ENCODE data around the gene ADAMTSL3. TPM values are rescaled to one million over a fixed set of nuclear protein-coding genes. Genes with fewer than 3 reads are reported as not detected.

The ADAMTSL3 gene
- total and polyA plus RNA-seq, 9 donors, result 26.2 to 63.2 (median 40.8) TPM

DNA sequence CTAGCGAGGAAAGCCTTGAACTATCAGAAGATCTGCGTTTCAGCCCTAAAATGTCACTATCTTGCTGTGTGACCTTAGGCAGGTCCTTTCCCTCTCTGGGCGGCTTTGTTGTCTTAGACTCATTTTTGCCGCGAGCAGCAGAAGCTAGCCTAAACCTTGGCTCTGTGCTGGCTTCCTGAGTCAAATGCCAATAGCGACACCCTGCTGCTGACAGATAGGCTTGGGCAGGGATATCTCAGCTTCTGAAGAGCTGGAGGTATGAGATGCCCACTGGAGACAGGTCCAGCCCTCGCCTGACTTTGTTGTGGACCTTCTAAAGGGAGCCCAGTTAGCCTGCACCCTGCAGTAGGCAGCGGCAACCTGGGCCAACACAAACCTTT lies 1.3 kb downstream of the ADAMTSL3 start:
- no peak for DNase-seq
- Histone ChIP-seq H3K9me3 (replicated peaks; ENCODE audit: control insufficient read depth, low read depth, low read length) (peaks cover 3% of the 10 kb centered on the region), H3K4me3 (ENCODE audit: low read length) (peak overlapping the region; percentile 77), H3K27ac (ENCODE audit: low read length) (peak overlapping the region; percentile 77), H3K4me1 (ENCODE audit: control insufficient read depth, insufficient read depth, low read length) (peaks cover 37% of the 10 kb centered on the region), H3K36me3 (ENCODE audit: control insufficient read depth, insufficient read depth, low read length) (peaks cover 8% of the 10 kb centered on the region), H3K27me3 (ENCODE audit: control insufficient read depth, insufficient read depth, low read length) (peaks cover 32% of the 10 kb centered on the region)
- WGBS (ENCODE audit: insufficient coverage), result 50% methylated on average over 6 of the region's 8 CpGs

DNA sequence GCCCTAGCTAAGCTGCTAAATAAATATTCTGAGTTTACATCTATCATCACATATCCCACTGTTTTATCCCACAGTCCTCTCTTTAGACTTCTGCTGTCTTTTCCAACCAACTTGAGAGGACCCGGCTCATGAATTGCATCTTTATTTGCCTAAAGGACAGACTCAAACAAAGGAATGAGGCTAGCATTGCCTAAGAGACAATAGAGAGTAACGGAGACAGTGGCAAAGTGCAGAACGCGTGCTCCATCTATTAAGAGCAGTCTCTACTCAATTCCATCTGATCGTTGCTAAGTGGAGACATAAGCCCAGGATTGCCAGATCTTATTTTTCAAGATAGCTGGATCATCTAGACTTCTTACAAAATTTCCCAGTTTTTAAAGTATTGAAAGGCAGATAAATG lies 2.3 kb downstream of the ADAMTSL3 start:
- no peak for DNase-seq
- no peak overlapping the region for H3K4me3 ChIP-seq (ENCODE audit: low read length)
- WGBS (ENCODE audit: insufficient coverage), result 83% methylated on average over 1 of the region's 5 CpGs
- peaks cover 9% of the 10 kb centered on the region for H3K36me3 ChIP-seq (ENCODE audit: control insufficient read depth, insufficient read depth, low read length)
- H3K9me3 ChIP-seq (replicated peaks; ENCODE audit: control insufficient read depth, low read depth, low read length), result peaks cover 3% of the 10 kb centered on the region
- H3K27ac ChIP-seq (ENCODE audit: low read length), result no peak overlapping the region
- H3K4me1 ChIP-seq (ENCODE audit: control insufficient read depth, insufficient read depth, low read length), result peaks cover 37% of the 10 kb centered on the region
- H3K27me3 ChIP-seq (ENCODE audit: control insufficient read depth, insufficient read depth, low read length), result peaks cover 28% of the 10 kb centered on the region

DNA sequence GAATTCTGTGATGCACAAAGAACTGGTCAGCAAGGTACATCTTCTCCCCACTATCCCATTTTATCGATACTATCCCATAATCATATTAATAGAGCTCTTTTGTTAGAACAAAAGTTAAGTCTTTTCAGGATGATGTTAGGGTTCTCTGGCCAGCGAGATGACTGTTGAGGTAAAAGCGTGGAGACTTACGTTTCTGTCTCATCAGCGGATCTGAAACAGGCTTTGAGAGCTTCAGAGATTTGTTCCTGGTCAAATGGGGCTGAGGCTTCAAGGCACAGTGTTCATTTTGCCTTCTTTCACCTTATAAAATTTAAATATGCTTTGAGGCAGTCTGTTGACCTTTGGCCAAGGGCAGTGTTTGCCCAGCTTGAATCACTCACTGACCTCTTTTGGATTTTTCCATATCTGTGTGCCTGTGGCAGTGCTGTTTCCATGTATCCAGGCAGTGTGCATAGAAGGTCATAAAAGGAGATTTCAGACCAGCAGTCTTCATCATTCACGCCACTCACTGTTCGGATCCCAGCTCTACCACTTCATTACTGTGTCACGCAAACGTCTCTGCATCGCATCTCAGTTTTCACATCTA lies 3.1 kb downstream of the ADAMTSL3 start:
- Histone ChIP-seq H3K36me3 (ENCODE audit: control insufficient read depth, insufficient read depth, low read length) (peaks cover 9% of the 10 kb centered on the region), H3K27ac (ENCODE audit: low read length) (peak overlapping the region; percentile 4), H3K9me3 (replicated peaks; ENCODE audit: control insufficient read depth, low read depth, low read length) (peaks cover 3% of the 10 kb centered on the region), H3K4me1 (ENCODE audit: control insufficient read depth, insufficient read depth, low read length) (peaks cover 37% of the 10 kb centered on the region), H3K27me3 (ENCODE audit: control insufficient read depth, insufficient read depth, low read length) (peaks cover 28% of the 10 kb centered on the region), H3K4me3 (ENCODE audit: low read length) (no peak overlapping the region)
- no CpG with 5 or more reads among the region's 10 CpGs for WGBS (ENCODE audit: insufficient coverage)
- DNase-seq, result no peak

DNA sequence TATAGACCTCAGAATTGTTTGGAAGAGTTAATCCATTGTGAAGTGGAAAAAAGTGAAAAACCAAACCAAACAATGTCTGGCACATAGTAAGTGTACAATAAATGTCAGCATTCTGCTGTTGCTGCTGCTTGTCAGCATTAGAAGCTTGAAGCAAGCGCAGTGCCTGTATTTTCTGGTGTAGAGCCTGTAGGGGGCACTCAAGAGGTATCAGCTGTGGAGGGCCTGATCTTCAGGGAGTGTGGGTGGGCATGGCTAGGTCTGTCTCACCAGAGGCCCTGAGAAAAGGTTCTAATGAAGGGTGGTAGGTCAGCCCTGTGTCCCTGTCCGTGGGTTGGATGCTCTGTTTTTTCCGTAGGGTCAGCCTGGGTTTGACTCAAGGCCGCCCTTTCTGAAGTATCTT lies 3.6 kb downstream of the ADAMTSL3 start:
- peak overlapping the region; percentile 4 for H3K27ac ChIP-seq (ENCODE audit: low read length)
- peak; percentile 46 for DNase-seq

DNA sequence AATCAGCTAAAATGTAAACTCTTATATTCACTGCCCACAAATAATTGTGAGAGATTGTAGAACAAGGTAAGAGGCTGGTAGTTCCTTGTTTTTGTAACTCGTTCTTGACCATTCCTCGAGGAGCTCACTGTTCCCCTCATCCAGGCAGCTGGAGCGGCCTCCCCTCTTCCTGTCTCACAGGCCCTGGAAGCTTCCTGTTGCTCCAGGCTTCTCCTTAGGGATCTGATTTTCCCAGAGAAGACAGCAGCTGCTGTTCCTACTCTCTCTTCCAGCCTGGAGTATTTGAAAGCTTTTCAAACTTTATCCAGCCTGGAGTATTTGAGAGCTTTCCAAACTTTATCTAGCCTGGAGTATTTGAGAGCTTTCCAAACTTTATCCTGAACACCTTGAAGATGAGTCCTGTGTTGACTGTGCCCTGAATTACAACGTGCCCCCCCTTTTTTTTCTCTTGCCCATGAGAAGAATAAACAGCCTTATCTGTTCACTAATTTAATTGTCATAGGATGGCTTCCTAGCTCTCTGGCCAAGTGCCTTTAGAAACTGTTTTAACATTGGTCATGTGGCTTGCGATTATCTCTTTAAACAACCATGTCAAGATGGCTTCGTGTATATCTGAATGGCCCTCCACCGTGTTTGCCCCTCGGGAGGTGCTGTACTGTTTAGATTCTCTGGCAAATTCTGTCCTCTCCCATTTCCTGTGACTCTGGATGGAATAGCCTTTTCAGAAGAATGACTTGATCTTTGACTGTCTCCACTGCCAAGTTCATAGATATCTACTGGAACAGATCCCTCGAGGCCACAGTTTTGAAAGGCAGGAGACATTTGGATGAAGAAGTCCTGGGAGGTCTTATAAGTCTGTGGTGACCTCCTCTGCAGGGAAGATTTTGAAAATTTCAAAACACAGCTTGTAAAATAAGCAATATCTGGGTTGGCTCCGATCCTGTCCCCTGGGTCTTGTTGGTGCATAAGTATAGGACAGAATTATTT lies 4.8 kb downstream of the ADAMTSL3 start:
- Histone ChIP-seq H3K27ac (ENCODE audit: low read length) (peak overlapping the region; percentile 4), H3K4me1 (ENCODE audit: control insufficient read depth, insufficient read depth, low read length) (peaks cover 33% of the 10 kb centered on the region), H3K27me3 (ENCODE audit: control insufficient read depth, insufficient read depth, low read length) (peaks cover 18% of the 10 kb centered on the region), H3K36me3 (ENCODE audit: control insufficient read depth, insufficient read depth, low read length) (peaks cover 12% of the 10 kb centered on the region), H3K4me3 (ENCODE audit: low read length) (no peak overlapping the region), H3K9me3 (replicated peaks; ENCODE audit: control insufficient read depth, low read depth, low read length) (no peaks in the 10 kb centered on the region)
- 17% methylated on average over 2 of the region's 10 CpGs for WGBS (ENCODE audit: insufficient coverage)
- DNase-seq, result peak; percentile 88

More for the DNA sequence above, 3.6 kb downstream of the ADAMTSL3 start:
- peaks cover 26% of the 10 kb centered on the region for H3K27me3 ChIP-seq (ENCODE audit: control insufficient read depth, insufficient read depth, low read length)
- H3K9me3 ChIP-seq (replicated peaks; ENCODE audit: control insufficient read depth, low read depth, low read length), result no peaks in the 10 kb centered on the region
- H3K36me3 ChIP-seq (ENCODE audit: control insufficient read depth, insufficient read depth, low read length), result peaks cover 9% of the 10 kb centered on the region
- WGBS (ENCODE audit: insufficient coverage), result 70% methylated on average over 4 of the region's 4 CpGs
- H3K4me3 ChIP-seq (ENCODE audit: low read length), result no peak overlapping the region
- peaks cover 37% of the 10 kb centered on the region for H3K4me1 ChIP-seq (ENCODE audit: control insufficient read depth, insufficient read depth, low read length)

DNA sequence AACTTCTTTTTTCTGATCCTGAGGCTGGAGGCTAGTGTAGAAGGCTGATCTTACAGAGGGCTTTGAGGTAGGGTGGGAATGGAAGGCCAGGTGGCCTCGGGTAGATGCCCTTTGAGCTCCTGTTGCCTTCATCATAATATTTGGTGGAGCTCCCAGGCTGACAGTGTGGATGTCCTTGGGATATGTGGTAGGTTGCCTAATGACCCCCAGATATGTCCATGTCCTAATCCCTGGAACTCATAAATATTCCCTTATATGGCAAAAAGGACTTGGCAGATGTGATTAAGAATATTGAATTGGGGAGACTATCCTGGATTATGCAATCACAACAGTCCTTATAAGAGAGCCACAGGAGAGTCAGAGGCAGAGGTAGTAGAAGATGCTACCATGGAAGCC lies 5.5 kb downstream of the ADAMTSL3 start:
- no CpG with 5 or more reads among the region's 1 CpG for WGBS (ENCODE audit: insufficient coverage)
- Histone ChIP-seq H3K27ac (ENCODE audit: low read length) (no peak overlapping the region), H3K4me1 (ENCODE audit: control insufficient read depth, insufficient read depth, low read length) (peaks cover 29% of the 10 kb centered on the region), H3K9me3 (replicated peaks; ENCODE audit: control insufficient read depth, low read depth, low read length) (no peaks in the 10 kb centered on the region), H3K4me3 (ENCODE audit: low read length) (no peak overlapping the region), H3K27me3 (ENCODE audit: control insufficient read depth, insufficient read depth, low read length) (peaks cover 13% of the 10 kb centered on the region), H3K36me3 (ENCODE audit: control insufficient read depth, insufficient read depth, low read length) (peaks cover 15% of the 10 kb centered on the region)
- DNase-seq, result peak; percentile 46

DNA sequence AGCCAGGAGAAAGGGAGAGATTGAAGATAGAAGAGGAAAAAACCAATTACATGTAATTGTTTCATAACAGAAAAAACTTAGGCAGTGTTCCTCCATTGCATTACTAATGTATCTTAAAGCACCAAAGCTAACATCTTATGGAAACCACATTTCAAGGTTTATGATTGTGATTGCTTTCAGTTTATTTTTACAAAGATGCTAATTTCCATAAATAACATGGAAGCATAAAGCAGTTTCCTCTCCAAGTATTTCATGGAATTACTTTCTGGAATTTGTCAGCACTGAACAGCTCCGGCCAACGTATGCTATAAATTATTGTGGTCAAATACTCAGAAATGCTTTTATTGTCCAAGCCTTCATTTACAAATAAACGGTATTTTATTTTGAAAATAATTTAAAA lies 11.6 kb downstream of the ADAMTSL3 start:
- no peaks in the 10 kb centered on the region for H3K9me3 ChIP-seq (replicated peaks; ENCODE audit: control insufficient read depth, low read depth, low read length)
- WGBS (ENCODE audit: insufficient coverage), result no CpG with 5 or more reads among the region's 3 CpGs
- H3K4me3 ChIP-seq (ENCODE audit: low read length), result no peak overlapping the region
- H3K36me3 ChIP-seq (ENCODE audit: control insufficient read depth, insufficient read depth, low read length), result peaks cover 8% of the 10 kb centered on the region
- peaks cover 5% of the 10 kb centered on the region for H3K4me1 ChIP-seq (ENCODE audit: control insufficient read depth, insufficient read depth, low read length)
- no peaks in the 10 kb centered on the region for H3K27me3 ChIP-seq (ENCODE audit: control insufficient read depth, insufficient read depth, low read length)
- peak; percentile 81 for DNase-seq
- peak overlapping the region; percentile 76 for H3K27ac ChIP-seq (ENCODE audit: low read length)

DNA sequence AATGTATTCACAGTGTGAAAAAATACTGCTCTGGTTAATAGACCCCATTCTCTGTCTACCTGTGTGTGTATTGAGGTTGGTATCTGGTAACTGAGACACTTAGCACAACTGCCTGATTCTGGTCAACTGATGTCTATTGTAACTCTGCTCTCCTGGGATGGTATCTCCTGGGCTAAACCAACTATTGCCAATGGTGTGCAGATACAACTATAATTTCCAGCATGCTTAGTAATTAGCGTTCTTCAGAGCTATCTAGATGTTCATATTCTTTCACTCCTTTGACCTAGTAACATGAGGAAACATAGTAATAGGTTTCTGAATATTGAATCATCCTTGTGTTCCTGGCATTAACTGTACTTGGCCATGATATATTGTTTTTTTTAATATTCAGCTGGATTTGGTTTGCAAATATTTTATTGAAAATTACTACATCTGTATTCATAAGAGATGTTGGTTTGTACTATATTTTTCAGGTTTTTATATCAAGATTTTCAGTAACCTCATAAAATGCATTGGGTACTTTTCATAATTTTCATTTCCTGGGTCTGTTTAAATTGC lies 16.8 kb downstream of the ADAMTSL3 start:
- WGBS (ENCODE audit: insufficient coverage), result no CpG with 5 or more reads among the region's 1 CpG
- Histone ChIP-seq H3K27me3 (ENCODE audit: control insufficient read depth, insufficient read depth, low read length) (no peaks in the 10 kb centered on the region), H3K4me1 (ENCODE audit: control insufficient read depth, insufficient read depth, low read length) (peaks cover 2% of the 10 kb centered on the region), H3K4me3 (ENCODE audit: low read length) (no peak overlapping the region), H3K9me3 (replicated peaks; ENCODE audit: control insufficient read depth, low read depth, low read length) (peaks cover 3% of the 10 kb centered on the region), H3K27ac (ENCODE audit: low read length) (peak overlapping the region; percentile 72), H3K36me3 (ENCODE audit: control insufficient read depth, insufficient read depth, low read length) (no peaks in the 10 kb centered on the region)
- DNase-seq, result peak; percentile 61

DNA sequence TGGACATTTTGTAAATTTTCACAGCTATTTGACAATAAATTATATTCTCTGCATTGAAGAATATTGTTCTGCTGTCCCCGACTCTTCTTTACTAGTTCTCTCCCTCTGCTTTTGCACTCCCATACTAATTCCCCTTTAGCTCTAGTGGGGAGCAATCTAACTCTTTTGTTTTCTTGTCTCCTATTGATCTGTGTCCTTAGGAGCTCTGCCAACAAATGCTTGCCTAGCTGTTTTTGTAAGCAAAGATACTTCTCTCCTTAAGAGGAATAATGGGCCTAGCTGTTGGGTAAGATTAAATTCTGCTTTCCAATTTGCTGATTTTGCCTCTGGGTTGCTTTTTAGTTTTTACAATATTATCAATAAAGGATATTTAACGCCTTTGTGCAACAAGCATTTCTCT lies 17.7 kb downstream of the ADAMTSL3 start:
- DNase-seq, result no peak
- Histone ChIP-seq H3K4me1 (ENCODE audit: control insufficient read depth, insufficient read depth, low read length) (peaks cover 2% of the 10 kb centered on the region), H3K4me3 (ENCODE audit: low read length) (no peak overlapping the region), H3K27ac (ENCODE audit: low read length) (no peak overlapping the region), H3K9me3 (replicated peaks; ENCODE audit: control insufficient read depth, low read depth, low read length) (peaks cover 3% of the 10 kb centered on the region), H3K36me3 (ENCODE audit: control insufficient read depth, insufficient read depth, low read length) (no peaks in the 10 kb centered on the region), H3K27me3 (ENCODE audit: control insufficient read depth, insufficient read depth, low read length) (no peaks in the 10 kb centered on the region)
- no CpG with 5 or more reads among the region's 2 CpGs for WGBS (ENCODE audit: insufficient coverage)

DNA sequence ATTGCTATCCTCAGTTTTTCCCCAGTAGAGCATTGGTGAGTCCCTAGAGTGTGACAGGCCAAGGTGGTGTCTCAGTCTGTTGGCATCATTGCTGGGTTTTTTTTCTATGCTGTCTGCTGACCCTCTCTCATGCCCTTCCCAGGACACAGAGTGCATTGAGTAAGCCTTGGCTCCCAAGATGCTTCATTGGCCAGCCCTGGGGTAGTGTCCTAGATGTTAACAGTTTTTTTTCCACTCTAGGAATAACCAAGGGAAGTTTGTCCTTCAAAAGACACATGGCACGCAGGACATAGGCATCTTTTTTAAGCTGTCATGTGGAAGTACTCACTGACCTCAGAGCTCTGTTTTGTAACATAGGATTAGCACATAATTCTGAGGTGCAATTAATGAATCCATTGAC lies 19.5 kb downstream of the ADAMTSL3 start:
- WGBS (ENCODE audit: insufficient coverage), result no CpG with 5 or more reads among the region's 1 CpG
- Histone ChIP-seq H3K4me1 (ENCODE audit: control insufficient read depth, insufficient read depth, low read length) (peaks cover 2% of the 10 kb centered on the region), H3K27ac (ENCODE audit: low read length) (no peak overlapping the region), H3K27me3 (ENCODE audit: control insufficient read depth, insufficient read depth, low read length) (no peaks in the 10 kb centered on the region), H3K9me3 (replicated peaks; ENCODE audit: control insufficient read depth, low read depth, low read length) (peaks cover 3% of the 10 kb centered on the region), H3K4me3 (ENCODE audit: low read length) (no peak overlapping the region), H3K36me3 (ENCODE audit: control insufficient read depth, insufficient read depth, low read length) (no peaks in the 10 kb centered on the region)
- DNase-seq, result no peak

Measured in muscle of leg (tissue), 11 donors.